ENCODE data around the gene SLC35F5. TPM values are rescaled to one million over a fixed set of nuclear protein-coding genes. Genes with fewer than 3 reads are reported as not detected.

SLC35F5 gene
- total and polyA plus RNA-seq, 9 donors = 19.5 to 77.9 (median 59.8) TPM

DNA sequence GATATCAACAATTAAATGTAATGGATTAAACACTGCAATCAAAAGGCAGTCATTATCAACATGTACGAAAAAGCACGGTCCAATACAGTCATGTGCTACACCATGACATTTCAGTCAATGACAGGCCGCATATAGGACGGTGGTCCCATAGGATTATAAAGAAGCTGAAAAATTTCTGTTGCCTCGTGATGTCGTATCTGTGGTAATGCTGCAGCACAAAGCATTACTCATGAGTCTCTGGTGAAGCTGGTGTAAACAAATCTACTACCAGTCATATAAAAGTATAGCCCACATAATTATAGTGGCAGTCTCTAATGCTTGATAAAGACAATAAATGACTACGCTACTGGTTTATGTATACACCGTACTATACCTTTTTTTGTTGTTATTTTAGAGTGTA is 71.0 kb downstream of the SLC35F5 start:
- intact Hi-C loops (cut with DNase I) = no loop called here
- DNase-seq = no peak
- no peaks in the 10 kb centered on the region for H3K9me3 ChIP-seq
- TF ChIP-seq EP300 (IDR thresholded peaks at IDR 0.05) (no peak), CTCF (IDR thresholded peaks at IDR 0.05) (no peak), POLR2A (IDR thresholded peaks at IDR 0.05) (no peak)
- no peaks in the 10 kb centered on the region for H3K27me3 ChIP-seq
- H3K4me1 ChIP-seq (ENCODE audit: insufficient read depth) = no peaks in the 10 kb centered on the region
- H3K27ac ChIP-seq = no peak overlapping the region
- 91 to 94% (median 92%) methylated on average over 8 of the region's 8 CpGs for WGBS, 3 donors
- H3K4me3 ChIP-seq = no peak overlapping the region
- H3K36me3 ChIP-seq = no peaks in the 10 kb centered on the region

DNA sequence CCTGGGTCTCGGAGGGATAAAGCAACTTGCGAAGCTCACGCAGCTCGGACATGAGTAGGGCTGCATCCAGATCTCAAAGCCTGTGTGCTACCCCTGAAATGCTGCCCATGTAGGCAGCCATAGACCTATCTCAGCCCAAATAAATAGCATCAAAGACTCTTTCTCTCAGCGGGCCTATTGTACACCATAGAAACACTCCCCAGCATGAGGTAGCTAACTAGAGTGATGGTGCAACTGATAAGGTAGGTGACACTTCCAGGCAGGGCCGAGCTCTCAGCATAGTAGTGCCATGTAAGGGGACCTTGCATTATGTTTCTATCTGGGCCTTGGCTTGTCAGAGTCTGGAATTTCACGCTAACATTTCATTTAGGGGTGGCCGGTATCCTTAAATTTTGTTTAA is 77.0 kb downstream of the SLC35F5 start:
- intact Hi-C loops (cut with DNase I) = no loop called here
- Histone ChIP-seq H3K27ac (no peak overlapping the region), H3K9me3 (no peaks in the 10 kb centered on the region), H3K36me3 (no peaks in the 10 kb centered on the region), H3K4me3 (no peak overlapping the region), H3K27me3 (no peaks in the 10 kb centered on the region), H3K4me1 (ENCODE audit: insufficient read depth) (no peaks in the 10 kb centered on the region)
- WGBS, 3 donors = 83 to 85% (median 85%) methylated on average over 8 of the region's 8 CpGs
- no peak for TF ChIP-seq CTCF (IDR thresholded peaks at IDR 0.05)
- TF ChIP-seq POLR2A (IDR thresholded peaks at IDR 0.05) = no peak
- no peak for TF ChIP-seq EP300 (IDR thresholded peaks at IDR 0.05)
- no peak for DNase-seq

DNA sequence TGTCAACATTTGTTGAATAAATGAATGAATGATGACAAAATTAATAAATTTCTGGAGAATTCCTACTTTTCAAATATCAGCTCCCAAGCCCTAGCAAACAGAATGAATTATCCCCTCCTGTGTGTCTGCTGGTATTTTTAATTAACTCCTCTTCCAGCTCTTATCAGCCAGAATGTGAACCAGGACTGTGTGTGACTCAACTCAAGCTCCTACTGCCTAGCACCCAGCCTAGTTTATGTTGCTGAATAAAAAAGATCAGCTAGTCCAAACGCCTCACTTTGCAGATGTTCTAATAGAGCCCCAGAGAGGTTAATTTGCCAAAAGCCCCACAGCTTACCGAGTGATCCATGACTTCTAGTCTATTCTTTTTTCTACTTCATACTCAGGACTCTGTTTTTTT is 79.1 kb downstream of the SLC35F5 start:
- Histone ChIP-seq H3K4me1 (ENCODE audit: insufficient read depth) (no peaks in the 10 kb centered on the region), H3K36me3 (no peaks in the 10 kb centered on the region), H3K27me3 (no peaks in the 10 kb centered on the region), H3K9me3 (no peaks in the 10 kb centered on the region), H3K4me3 (no peak overlapping the region), H3K27ac (no peak overlapping the region)
- 32 to 36% (median 35%) methylated on average over 2 of the region's 2 CpGs for WGBS, 3 donors
- DNase-seq = no peak
- intact Hi-C loops (cut with DNase I) = no loop called here
- TF ChIP-seq CTCF (IDR thresholded peaks at IDR 0.05) = no peak
- TF ChIP-seq EP300 (IDR thresholded peaks at IDR 0.05) = no peak
- no peak for TF ChIP-seq POLR2A (IDR thresholded peaks at IDR 0.05)

DNA sequence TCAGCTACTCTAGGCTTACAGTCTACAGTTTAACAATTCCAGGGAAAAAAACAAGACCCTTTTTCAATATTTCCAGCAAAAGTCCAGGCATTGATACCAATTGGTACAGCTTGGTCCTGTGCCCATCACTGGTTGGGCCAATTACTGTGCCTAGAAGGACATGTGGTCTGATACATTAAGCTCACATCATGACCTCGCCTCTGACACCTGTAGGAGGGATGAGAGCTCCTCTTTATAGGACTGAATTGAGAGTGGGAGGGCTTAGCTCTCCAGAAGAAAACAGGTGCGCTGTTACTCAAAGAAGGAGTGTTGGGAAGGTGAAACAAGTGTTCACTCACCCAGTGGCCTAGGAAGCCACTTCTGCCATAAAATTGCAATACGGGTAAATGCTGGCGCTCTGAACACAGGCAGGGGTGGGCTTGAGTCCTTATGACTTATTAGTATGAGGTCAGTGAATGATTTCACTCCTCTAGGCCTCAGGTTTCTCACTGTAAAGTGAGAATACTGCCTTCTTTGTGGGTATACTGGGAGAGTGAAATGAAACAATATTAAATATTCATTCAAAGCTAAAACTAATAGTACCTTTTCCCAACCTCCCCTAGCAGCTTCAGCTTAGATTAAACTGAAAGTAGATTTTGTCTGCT is 79.7 kb downstream of the SLC35F5 start:
- intact Hi-C loops (cut with DNase I) = no loop called here
- TF ChIP-seq CTCF (IDR thresholded peaks at IDR 0.05) = no peak
- no peak for TF ChIP-seq EP300 (IDR thresholded peaks at IDR 0.05)
- TF ChIP-seq POLR2A (IDR thresholded peaks at IDR 0.05) = no peak
- Histone ChIP-seq H3K36me3 (no peaks in the 10 kb centered on the region), H3K4me1 (ENCODE audit: insufficient read depth) (no peaks in the 10 kb centered on the region), H3K27ac (no peak overlapping the region), H3K4me3 (no peak overlapping the region), H3K27me3 (no peaks in the 10 kb centered on the region), H3K9me3 (no peaks in the 10 kb centered on the region)
- 94 to 97% (median 95%) methylated on average over 4 of the region's 4 CpGs for WGBS, 3 donors
- DNase-seq = no peak
